Astrocyte of the spinal cord (primary cell): ENCODE results near the gene TBC1D22A.
A peak's percentile ranks its signal among the peaks of the same experiment; 100 is the strongest.

Experiments used
- DNase-seq: peaks from one replicate; pipeline ENCODE4 v3.0.0; 2011; ENCODE audit warnings: low read depth, low spot score
- H3K4me3 ChIP-seq: 2 replicates; pipeline ENCODE4 v1.5.1; 2011; ENCODE audit warnings: low read depth, mild to moderate bottlenecking, low read length, moderate library complexity
- in situ Hi-C: cut with HindIII; loops from 2 replicates; pipeline ENCODE4 v1.10.0; 2017; ENCODE audit warnings: low sequenced_read_pairs
- TF ChIP-seq, protein P1 (sequence below): IDR thresholded peaks from 2 replicates; pipeline ENCODE4 v1.5.1; 2012; ENCODE audit warnings: low read depth, mild to moderate bottlenecking, low read length, inconsistent platforms

Gene TBC1D22A

DNA sequence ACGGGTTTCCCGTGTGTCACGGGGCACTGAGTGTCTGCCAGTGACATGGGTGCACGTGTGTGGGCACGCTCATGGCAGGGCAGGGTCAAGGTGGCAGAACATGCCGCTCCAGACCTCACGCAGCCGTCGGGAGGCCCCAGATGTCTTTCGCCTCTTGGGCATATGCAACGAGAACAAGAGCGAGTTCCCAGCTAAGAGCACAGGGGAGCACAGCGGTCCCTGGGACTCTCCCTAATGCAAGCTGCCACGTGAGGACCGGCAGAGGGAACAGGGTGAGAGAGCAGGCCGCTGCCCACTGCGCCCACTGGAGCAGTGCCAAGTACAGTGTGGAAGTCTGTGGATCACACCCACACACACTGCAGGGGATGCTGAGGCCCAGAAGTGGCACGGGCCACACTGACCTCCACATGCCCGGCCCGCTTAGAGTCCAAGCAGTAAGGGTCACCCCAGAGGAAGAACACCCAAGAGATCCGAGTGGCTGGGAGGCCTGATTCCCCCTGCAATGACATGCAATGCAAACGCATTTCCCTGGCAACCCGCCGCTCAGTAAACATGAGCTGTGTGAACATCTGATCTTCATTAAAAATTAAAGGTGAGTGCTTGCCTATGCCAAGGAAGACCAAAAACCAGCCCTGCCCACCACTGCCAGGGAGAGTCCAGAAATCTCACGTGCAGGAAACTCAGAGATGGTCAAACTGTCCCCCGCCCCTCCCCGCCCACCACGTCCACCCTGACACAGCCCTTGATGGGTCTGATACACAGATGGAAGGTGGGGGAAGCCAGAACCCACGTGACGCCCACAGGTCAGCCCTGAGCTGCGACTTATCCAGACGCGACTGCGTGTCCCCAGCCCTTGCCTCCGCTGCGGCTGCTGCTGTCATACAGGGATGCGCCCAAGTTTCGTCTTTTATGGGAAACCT lies 36.1 kb upstream of the TBC1D22A start:
- TF ChIP-seq, protein P1, sequence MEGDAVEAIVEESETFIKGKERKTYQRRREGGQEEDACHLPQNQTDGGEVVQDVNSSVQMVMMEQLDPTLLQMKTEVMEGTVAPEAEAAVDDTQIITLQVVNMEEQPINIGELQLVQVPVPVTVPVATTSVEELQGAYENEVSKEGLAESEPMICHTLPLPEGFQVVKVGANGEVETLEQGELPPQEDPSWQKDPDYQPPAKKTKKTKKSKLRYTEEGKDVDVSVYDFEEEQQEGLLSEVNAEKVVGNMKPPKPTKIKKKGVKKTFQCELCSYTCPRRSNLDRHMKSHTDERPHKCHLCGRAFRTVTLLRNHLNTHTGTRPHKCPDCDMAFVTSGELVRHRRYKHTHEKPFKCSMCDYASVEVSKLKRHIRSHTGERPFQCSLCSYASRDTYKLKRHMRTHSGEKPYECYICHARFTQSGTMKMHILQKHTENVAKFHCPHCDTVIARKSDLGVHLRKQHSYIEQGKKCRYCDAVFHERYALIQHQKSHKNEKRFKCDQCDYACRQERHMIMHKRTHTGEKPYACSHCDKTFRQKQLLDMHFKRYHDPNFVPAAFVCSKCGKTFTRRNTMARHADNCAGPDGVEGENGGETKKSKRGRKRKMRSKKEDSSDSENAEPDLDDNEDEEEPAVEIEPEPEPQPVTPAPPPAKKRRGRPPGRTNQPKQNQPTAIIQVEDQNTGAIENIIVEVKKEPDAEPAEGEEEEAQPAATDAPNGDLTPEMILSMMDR: no peak
- no peak overlapping the region for H3K4me3 ChIP-seq
- DNase-seq: peak; percentile 33
- in situ Hi-C loops: no loop called here

DNA sequence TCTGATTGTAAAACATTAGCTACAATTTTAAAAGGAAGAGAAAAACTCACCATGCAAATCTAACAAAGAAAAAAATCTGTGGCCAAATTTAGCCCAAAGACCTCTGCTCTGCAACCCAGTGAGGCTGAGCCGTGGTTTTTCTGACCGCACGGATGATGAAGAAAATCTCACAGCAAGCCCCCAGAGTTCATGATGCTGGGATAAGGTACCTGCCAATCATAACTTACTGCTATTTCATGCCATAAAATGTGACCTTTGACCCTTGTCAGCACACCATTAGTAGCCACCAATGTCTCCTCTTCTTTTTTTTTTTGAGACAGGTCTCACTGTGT lies 35.5 kb upstream of the TBC1D22A start:
- in situ Hi-C loops: no loop called here
- TF ChIP-seq, protein P1: no peak

DNA sequence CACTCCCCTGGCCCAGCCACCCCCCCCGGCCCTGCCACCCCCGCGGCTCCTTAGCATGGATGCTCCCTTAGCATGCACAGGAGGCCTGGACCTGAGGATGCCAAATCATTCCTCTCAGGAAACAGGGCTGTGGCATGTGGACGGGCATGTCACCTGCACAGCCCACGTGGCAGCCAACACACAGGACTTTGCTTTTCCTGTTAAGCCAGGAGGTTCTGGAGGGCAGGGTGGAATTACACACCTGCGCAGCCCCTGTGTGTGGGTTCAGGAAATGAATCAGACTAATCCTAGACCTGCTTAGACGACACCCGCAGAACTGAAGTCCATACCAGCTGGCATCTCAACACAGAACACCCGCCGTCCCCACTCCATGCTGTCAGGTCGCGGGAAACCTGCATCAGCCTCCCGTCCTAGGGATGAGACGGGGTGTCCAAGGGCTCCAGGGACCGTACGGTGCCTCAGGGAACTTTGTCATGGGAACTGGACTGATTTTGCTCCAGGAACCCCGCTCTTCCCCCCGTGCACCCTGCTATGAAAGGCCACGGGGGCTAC lies 34.6 kb upstream of the TBC1D22A start:
- no peak overlapping the region for H3K4me3 ChIP-seq
- in situ Hi-C loops: no loop called here
- DNase-seq: no peak
- TF ChIP-seq, protein P1: no peak

More for the DNA sequence above, 35.5 kb upstream of the TBC1D22A start:
- H3K4me3 ChIP-seq: no peak overlapping the region
- DNase-seq: no peak

DNA sequence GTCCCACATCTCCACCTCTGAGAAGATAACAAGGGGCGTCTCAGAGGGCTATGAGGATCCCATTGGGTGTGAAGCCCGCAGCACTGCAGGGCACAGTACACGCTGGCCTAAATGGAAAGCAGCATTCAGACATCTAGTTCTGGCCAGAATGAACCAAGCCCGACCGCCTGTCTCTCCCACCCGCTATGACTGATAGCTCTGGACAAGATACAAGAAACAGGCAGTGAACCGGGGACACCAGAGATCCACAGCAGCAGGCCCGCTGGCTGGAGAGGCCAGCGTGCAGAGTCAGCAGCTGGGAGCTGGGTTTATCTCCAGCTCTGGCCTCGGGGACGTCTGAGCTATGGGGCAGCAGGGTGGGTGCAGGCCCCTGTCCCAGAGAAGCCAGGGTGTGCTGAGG lies 34.0 kb upstream of the TBC1D22A start:
- H3K4me3 ChIP-seq: no peak overlapping the region
- TF ChIP-seq, protein P1: no peak
- in situ Hi-C loops: no loop called here
- no peak for DNase-seq

DNA sequence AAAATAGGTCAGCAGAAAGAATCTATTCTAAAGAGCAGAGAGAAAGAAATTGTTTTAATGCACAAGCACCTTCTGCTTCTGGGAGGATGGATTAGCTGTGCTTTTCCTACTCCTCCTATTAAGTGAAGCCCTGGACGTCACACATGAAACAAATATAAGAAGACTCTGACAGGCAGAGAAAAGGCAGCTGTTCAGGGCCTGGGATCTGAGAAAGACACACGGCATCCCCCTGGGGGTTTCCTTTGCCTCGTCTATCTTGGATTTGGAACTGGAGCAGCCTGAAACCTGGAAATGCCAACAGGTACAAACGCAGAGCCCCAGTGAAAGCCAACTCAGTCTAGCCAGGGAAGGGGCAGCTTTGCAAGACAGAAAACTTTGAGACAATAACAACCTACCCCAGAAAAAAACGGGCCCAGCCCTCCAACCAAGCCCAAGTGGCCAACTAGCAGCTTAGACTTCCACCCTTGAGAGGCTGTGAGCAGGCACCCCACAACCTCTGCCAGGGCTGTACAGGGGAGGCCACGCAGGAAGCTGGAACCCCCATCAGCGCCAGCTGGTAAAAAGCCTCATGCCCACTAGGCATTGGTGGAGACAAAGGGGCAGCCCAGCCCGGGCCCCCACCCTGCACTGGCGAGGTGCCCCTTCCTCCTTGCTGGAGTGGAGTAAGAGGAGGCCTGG lies 31.7 kb upstream of the TBC1D22A start:
- no peak overlapping the region for H3K4me3 ChIP-seq
- in situ Hi-C loops: no loop called here
- TF ChIP-seq, protein P1: no peak
- DNase-seq: no peak

DNA sequence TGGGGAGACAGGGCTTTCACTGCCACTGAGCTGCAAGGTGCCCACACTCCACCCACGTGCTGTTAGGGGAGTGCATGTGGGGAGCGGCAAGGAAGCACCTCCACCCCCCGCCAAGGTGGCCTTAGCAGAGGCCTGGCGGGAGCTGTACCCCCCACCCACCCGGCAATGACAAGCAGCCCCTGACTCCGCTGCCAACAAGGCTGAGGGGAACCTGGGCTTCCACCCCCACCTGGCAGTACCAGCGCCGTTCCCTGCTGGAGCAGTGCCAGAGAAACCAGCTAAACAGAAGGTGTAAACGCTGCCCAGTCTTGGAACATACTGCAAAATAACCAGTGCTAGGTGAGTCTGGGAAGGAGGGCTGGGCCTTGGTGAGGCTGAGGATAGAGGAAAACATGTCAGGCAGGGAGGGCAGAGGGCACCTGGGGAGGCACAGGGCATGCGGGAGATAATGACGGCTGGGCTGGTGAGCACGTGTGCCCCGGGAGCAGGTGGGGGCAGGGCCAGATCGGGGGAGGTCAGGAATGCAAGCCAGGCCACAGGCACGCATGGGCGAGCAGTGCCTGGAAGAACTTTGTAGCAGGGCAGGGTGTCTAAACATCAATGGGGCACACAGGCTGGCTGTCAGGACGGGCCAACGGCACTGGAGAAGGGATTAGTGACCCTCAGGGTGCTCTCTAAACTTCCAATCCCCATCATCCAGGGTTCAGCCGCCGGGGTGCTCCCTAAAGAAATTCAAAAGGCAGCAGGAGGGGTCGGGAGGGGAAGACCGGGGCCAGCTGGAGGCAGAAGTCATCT lies 31.0 kb upstream of the TBC1D22A start:
- in situ Hi-C loops: no loop called here
- TF ChIP-seq, protein P1: no peak
- H3K4me3 ChIP-seq: no peak overlapping the region
- no peak for DNase-seq
